ENCODE results near the gene IER3. TPM values are rescaled to one million over a fixed set of nuclear protein-coding genes. Genes with fewer than 3 reads are reported as not detected.

The IER3 gene
- total and polyA plus RNA-seq, 2 of the 13 experiments (the other 11 are each of a cell fraction or from before 2014, with no cell fraction given), result 51.1 to 131 TPM

- TF ChIP-seq ZBTB2 (CRISPR knock-in tag; IDR thresholded peaks at IDR 0.05; ENCODE audit: low read depth), result 0 out of 2 replicates have a peak, but pooled peaks have one; percentile 31
- TF ChIP-seq ZFP90 (CRISPR knock-in tag; IDR thresholded peaks at IDR 0.05; ENCODE audit: borderline replicate concordance), result peak; percentile 54; the same call in 1 of the 2 replicates
- TF ChIP-seq ZNF770 (CRISPR knock-in tag; IDR thresholded peaks at IDR 0.05), result peak; percentile 14; the same call in 1 of the 2 replicates
- peak; percentile 25; the same call in 1 of the 3 replicates for TF ChIP-seq MXI1 (IDR thresholded peaks at IDR 0.05; ENCODE audit: borderline replicate concordance, low read depth, low read length)
- TF ChIP-seq ZNF3 (CRISPR knock-in tag; IDR thresholded peaks at IDR 0.05), result peak; percentile 40; the same call in 1 of the 2 replicates
- no peak for TF ChIP-seq ZNF788 (CRISPR knock-in tag; IDR thresholded peaks at IDR 0.05; ENCODE audit: borderline replicate concordance)
- TF ChIP-seq SSRP1 (CRISPR knock-in tag; IDR thresholded peaks at IDR 0.05), result 0 out of 2 replicates have a peak, but pooled peaks have one; percentile 29
- TF ChIP-seq THAP11 (CRISPR knock-in tag; IDR thresholded peaks at IDR 0.05), result no peak
- TF ChIP-seq TARDBP (CRISPR knock-in tag; IDR thresholded peaks at IDR 0.05), result no peak
- TF ChIP-seq RBM39 (IDR thresholded peaks at IDR 0.05; ENCODE audit: low read depth, low read length, poor library complexity, severe bottlenecking), result peak; percentile 25
- TF ChIP-seq ZNF879 (CRISPR knock-in tag; IDR thresholded peaks at IDR 0.05), result no peak
- no peak for TF ChIP-seq ZNF616 (CRISPR knock-in tag; IDR thresholded peaks at IDR 0.05; ENCODE audit: low read depth)
- TF ChIP-seq ZNF768 (CRISPR knock-in tag; IDR thresholded peaks at IDR 0.05), result peak; percentile 54; the same call in 1 of the 2 replicates
- 0 out of 2 replicates have a peak, but pooled peaks have one; percentile 9 for TF ChIP-seq ZNF343 (CRISPR knock-in tag; IDR thresholded peaks at IDR 0.05)
These were observed 23.6 kb downstream of the IER3 start (continued) for GRCh38 chr6:30720738-30721197.
